OCI-LY3 (cell line): Measurements from ENCODE around the gene BABAM2.

Experiments
- CTCF ChIP-seq: fragments of 200-600, 300-600 bp; sonication (generic); IDR thresholded peaks from 2 replicates; pipeline ENCODE4 v1.5.1; 2014; ENCODE audit warnings: antibody characterized with exemption, low read length, low read depth
- EZH2phosphoT487 ChIP-seq: fragments of 200-600 bp; shearing (Covaris generic); IDR thresholded peaks from 2 replicates; pipeline ENCODE4 v1.6.1; 2018; ENCODE audit warnings: antibody characterized with exemption, mixed run types, low read depth

- TF ChIP-seq CTCF (no peak), EZH2phosphoT487 (no peak)
Measured at GRCh38 chr2:28036307-28036706, 145.8 kb downstream of the BABAM2 start.
